GM19238 (cell line): ENCODE measurements around the gene VWA8.
A peak's percentile ranks its signal among the peaks of the same experiment; 100 is the strongest.
"Not testable (repeated sequence)": the region's sequence is repeated elsewhere in the genome, so short reads cannot be mapped to it uniquely, and the experiment has no call there.

Experiments used
- DNase-seq: peaks from one replicate; pipeline ENCODE4 v3.0.0; 2011; ENCODE audit warnings: low spot score; ENCODE audit not compliant: insufficient read length

The VWA8 gene

DNA sequence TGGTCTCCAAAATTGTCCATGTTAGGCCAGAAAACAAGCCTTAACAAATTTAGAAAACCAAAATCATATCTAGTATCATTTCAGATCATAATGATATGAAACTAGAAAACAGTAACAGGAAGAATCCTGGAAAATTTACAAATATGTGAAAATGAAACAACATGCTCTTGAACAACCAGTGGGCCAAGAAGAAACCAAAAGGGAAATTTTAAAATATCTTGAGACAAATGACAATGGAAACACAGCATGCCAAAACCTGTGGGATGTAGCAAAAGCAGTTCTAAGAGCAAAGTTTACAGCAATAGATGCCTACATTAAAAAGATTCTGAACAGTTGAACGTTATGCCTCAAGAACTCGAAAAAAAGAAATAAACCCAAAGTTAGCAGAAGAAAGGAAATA lies 32.6 kb downstream of the VWA8 start:
- no peak for DNase-seq

DNA sequence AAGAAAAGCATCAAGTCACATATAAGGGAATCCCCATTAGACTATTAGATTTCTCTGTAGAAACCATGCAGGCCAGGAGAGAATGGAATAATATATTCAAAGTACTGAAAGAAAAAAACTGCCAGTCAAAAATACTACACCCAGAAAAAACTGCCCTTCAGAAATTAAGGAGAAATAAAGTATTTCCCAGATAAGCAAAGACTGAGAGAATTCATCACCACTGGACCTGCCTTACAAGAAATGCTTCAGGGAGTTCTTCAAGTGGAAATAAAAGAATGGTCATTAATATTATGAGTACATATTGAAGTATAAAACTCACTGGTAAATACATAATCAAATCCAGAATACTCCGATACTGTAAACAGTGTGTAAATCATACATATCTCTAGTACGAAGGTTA lies 35.9 kb downstream of the VWA8 start:
- no peak for DNase-seq

DNA sequence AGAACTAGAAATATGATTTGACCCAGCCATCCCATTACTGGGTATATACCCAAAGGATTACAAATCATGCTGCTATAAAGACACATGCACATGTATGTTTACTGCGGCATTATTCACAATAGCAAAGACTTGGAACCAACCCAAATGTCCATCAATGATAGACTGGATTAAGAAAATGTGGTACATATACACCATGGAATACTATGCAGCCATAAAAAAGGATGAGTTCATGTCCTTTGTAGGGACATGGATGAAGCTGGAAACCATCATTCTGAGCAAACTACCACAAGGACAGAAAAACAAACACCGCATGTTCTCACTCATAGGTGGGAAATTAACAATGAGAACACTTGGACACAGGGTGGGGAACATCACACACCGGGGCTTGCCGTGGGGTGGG lies 38.0 kb downstream of the VWA8 start:
- not testable (repeated sequence) for DNase-seq

DNA sequence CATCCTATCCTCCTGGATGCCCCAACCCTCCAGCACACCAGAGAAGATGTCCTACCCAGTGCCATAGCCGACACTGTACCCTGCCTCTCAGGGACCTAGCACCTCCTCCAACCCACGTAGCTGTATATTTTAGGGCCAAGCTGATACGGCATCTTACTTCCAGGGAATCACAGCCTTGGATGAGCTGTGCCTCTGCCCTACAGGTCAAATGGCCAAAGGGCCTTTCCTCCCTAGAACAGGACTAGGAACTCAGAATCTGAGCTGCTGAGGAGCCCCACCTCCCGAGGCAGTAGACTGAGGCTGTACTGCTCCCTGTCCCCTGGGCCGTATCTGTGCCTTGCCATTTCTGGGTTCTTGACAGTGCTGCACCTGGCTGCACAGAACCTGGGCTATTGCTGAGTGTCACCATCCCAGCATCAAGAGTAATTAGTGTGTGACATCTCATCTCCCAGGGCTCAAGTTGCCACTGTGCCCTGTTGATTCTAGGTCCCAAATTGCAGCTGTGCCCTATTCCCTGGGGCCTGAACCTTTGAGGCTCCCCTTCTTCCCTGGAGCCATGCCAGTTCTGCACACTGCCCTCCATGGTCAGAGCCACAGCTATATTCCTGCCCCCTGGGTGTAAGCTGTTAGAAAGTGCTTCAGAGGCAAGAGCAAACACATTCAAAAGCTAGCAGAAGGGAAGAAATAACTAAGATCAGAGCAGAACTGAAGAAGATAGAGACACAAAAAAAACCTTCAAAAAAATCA lies 41.0 kb downstream of the VWA8 start:
- DNase-seq = no peak

DNA sequence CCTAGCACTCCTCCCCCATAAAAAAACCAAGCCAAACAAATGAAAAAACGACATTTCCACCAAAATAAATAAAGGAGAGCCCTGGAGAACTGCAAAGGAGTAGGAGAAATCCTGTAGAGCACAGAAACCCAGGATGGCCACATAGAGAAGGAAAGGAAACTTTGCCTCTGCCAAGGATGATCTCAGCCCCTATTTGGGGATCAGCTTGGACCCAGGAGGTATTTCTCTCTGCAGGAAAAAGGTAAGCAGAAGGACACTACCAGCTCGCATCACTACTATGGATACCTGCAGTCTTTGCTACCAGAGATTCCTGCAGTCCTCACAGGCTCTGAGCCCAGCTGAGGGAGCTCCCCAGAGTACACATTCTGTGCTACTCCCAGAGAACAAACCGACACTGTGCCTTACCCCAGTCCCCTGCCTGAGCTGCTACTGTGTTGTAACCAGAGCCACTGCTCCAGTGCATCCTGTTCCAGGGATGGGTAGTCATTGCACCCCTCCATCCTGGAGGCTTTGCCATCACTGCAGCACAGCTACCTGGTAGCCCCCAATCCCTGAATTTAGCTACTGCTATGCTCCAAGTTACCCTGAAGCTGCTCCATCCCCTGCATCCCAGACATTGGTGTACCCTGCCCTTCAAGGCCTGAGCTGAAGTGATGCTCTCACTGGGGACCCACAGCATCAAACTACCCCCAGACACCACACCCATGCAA lies 41.7 kb downstream of the VWA8 start:
- no peak for DNase-seq

DNA sequence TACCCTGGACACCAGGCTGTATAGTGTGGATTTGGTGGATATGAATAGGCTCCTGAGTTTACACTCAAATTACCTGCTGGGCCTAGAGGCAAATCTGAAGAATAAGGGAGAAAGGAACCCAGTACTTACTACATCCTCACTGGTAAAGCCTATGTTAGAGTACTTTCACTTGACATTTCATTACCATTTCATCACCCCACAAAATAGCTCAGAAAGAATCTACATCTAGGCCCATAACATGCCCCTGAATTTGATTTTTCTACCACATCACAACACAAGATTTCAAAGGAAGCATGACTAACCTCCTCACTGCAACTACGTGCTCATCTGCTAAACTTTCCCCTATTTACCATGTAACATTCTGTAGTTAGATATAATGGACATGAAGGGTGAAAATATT lies 43.3 kb downstream of the VWA8 start:
- no peak for DNase-seq

DNA sequence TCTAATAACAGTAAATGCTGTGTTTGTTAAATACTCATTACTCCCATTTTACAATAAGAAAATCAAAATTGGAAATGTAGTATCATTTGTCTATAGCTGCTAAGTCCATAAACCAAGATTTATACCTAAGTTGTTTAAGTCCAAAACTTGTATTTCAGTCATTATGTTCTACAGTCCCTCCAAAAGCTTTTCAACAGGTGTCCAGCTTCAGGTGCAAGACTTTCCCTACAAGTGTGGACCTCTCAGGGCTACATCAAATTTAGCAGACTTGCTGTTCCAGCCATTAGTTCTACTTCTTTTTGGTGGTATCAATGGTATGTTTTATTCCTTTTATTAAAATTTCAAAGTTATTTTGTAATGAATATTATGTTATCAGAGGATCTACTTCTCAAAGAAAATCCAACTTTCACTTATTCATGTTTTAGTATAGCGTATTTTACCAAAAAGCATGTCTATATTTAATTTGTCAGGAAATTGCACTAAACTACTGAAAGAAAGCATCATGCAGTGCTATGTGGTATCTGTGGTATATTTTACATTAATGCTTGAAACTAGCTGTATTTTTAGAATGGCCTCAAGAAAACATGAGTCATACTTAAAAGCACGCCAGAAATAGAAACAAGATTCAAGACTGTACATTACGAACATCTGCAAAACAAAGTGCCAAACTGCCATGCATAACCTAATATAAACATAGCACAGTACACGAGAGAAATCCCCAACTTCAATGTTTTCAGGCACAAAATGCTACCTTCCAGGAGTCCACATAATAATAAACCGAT lies 44.5 kb downstream of the VWA8 start:
- DNase-seq = peak; percentile 26

DNA sequence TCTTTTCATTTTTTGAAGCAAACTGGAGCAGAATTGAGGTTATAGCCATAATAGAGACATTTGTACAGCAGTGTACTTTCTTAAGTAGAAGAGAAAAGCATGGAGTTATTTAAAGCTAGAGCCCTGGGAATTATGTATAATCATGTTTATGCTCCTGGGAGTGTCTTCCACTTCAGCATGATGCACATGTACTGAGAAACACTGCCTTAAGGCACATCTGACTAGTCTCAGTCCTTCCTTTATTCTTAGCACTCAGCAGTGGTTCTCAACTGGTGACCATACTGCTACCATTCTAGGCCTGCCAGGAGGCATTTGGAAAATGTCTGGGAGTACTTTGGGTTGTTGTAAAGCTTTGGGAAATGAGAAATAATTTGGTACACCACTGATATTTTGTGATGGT lies 45.8 kb downstream of the VWA8 start:
- DNase-seq = no peak

DNA sequence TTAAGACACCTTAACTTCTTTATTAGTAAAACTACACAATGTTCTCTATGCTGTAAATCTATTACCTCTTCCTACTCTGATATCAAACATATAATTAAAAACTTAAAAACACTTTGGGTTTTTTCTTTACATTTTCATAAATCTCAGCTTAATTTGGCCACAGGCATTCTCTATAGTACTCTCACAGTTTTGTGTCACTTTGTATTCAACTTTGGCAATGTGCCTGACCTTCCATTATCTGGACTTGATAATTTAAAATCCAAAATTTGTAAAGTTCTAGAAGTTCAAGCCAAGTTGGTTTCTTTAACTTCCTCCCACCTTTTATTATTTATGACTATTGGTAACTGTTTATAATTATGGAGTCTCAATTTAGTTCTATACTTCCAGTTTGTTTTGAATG lies 46.4 kb downstream of the VWA8 start:
- no peak for DNase-seq

DNA sequence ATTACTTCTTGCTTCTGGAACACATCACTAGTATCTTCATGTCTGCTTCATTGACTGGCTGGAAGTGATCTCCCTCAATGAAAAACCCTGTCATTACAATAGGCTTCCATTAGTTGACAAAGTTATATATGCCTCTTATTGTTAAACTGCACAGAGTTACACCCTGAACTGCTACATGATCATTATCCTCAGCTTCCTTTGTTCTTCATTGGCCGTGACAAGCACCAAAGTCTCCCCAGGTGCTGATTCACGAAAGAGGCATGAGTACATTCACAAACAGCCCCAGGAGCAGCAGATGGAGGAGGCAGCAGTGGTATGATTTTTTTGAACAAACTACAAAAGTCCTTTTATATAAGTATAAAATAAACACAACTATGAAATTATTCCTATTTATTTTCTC lies 51.4 kb downstream of the VWA8 start:
- DNase-seq = no peak

DNA sequence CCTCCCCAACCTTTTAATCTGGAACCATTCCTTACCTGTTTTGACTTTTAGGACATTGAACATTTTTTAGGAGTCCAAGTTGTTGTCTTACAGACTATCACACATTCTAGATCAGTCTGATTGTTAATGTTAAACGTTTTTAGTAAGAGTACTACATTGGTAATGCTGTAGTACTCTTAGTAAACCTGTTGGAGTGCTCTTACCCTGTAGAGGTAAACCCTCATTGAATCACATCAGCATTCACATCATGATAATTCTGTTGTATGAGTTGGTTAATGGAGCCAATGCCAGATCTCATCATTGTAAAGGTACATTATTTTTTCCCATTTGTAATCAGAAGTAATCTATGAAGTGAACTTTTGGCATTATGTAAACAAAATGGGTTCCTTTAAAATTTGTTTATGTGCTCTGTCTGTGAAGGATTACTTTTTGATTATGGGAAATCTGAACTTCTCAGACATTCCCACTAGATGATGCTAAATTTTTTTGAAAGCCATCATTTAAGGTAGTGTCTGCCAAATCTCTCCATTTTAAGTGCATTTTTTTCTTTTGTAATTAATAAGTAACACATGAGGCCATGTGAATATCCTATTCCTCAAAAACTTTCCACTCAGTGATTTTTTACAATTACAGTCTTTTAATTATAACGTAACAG lies 55.2 kb downstream of the VWA8 start:
- no peak for DNase-seq

DNA sequence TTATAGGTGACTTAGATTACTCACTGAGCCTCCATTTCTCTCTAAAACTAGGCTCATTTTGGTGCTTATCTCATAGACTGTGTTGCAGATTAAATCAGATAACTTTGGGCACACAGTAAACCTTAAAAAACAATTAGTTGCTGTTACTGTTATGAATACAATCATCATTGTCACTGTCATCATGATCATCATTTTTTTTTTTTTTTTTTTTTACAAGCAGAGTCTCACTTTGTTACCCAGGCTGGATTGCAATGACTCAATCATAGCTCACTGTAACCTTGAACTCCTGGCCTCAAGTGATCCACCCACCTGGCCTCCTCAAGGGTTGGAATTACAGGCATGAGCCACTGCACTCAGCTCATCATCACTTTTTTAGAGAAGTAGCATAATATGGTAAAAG lies 60.0 kb downstream of the VWA8 start:
- no peak for DNase-seq

DNA sequence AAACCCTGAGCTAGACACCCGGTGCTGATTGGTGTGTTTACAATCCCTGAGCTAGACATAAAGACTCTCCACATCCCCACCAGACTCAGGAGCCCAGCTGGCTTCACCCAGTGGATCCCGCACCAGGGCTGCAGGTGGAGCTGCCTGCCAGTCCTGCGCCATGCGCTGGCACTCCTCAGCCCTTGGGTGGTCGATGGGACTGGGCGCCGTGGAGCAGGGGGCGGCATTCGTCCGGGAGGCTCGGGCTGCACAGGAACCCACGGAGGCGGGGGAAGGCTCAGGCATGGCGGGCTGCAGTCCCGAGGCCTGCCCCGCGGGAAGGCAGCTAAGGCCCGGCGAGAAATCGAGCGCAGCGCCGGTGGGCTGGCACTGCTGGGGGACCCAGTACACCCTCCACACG lies 62.5 kb downstream of the VWA8 start:
- not testable (repeated sequence) for DNase-seq

DNA sequence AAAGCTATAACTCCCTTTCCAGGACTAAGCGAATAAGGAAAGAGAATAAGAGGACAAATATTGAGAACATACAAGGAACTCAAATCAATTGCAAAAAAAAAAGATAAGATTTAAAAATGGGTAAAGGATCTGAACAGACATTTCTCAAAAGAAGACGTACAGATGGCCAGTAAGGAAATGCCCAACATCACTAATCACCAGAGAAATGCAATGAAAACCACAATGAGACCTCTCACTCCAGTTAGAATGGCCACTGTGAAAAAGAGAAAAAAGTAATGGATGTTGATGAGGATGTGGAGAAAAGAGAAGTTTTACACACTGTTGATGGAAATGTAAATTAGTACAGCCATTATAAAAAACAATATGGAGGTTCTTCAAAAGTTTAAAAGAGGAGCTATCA lies 63.8 kb downstream of the VWA8 start:
- no peak for DNase-seq

DNA sequence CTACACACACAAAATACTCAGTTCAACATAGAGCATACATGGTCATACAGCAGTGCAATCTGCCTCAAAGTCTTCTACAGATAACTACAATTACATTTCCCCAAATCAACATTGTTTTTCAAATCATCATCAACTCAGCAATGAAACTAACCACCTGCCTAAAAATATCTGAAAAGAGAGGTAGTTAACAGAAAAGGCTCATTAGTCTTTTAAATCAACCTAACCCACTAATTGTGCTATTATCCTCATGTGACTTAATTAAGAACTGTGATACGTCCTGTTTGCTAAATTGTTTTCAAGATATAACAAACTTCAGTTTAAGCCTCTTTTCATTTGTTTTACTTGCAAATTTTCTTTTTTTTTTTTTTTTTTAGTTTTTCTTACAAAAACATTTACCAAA lies 65.4 kb downstream of the VWA8 start:
- DNase-seq = no peak

DNA sequence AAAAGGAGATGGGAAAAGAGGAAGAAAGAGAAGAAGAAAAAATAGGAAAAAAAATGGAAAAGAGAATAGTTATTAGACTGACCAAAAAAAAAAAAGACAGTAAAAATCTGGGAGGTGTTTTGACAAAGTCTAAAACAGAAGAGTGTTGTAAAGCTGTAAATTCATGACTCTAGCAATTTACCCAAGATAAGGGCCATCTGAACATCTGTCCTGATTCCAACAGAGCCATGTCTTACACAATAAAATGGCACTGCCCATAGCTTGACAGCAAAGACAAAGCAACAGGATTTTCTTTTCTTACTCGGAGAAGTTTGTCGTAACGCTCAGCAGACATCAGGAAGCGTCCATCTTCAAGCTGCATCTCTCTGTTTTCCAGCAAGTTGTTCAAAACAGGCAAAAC lies 69.8 kb downstream of the VWA8 start:
- no peak for DNase-seq

DNA sequence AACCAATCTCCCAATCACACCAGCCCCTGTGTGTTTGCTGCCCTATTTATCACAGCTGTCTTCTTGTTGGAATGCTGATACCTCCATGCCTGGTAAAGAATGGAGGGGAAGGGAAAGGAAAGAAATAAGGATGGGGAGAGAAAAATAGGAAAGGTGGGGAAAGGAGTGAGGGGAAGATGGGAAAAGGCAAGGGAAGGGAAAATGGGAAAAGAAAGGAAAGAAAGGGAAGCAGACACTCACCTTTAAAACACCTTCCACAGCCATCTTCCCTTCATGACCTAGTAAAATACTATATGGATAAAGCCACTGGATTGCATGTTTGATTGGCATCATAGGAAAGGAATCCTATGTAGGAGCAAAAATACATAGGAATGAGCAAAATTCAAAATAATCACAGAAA lies 77.8 kb downstream of the VWA8 start:
- no peak for DNase-seq

DNA sequence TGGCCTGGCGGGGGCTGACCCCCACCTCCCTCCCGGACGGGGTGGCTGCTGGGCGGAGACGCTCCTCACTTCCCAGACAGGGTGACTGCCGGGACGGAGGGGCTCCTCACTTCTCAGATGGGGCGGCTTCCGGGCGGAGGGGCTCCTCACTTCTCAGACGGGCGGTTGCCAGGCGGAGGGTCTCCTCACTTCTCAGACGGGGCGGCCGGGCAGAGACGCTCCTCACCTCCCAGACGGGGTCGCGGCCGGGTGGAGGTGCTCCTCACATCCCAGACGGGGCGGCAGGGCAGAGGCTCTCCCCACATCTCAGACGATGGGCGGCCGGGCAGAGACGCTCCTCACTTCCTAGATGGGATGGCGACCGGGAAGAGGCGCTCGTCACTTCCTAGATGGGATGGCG lies 79.0 kb downstream of the VWA8 start:
- not testable (repeated sequence) for DNase-seq

DNA sequence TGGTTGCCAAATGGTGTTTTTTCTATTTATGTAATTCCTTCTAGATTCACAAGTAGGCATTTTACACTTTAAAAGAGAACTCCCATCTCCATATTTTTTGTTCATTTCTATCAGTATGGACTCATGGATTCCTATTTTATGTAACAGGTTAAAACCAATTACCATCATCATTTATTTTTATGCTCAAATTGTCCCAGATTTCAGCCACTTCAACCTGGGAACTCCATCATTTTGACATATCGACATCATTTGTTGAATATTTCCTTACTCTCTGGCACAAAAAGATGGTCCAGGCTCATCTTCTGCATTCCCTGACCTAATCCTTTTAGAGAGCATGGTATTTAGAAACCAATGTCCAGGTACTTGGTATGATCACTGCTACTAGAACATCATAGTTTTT lies 79.9 kb downstream of the VWA8 start:
- DNase-seq = no peak

DNA sequence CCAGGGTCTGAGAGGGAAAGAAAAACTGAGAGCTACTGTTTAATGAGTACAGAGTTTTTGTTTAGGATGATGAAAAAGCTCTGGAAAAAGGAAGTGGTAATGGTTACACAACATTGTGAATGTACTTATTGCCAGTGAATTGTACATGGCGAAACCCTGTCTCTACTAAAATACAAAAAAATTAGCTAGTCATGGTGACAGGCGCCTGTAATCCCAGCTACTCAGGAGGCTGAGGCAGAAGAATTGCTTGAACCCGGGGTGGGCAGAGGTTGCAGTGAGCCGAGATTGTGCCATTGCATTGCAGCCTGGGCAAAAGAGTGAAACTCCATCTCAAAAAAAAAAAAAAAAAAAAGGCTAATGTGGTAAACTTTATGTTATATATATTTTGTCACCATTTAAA lies 96.3 kb downstream of the VWA8 start:
- DNase-seq = no peak

DNA sequence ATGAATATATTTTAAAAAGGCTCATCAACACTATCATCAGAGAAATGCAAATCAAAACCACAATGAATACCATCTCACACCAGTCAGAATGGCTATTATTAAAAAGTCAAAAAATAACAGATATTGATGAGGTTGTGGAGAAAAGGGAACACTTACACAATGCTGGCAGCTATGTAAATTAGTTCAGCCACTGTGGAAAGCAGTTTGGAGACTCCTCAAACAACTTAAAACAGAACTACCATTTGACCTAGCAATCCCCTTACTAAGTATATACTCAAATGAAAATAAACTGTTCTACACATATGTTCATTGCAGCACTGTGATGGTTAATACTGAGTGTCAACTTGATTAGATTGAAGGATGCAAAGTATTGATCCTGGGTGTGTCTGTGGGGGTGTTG lies 98.2 kb downstream of the VWA8 start:
- DNase-seq = not testable (repeated sequence)

DNA sequence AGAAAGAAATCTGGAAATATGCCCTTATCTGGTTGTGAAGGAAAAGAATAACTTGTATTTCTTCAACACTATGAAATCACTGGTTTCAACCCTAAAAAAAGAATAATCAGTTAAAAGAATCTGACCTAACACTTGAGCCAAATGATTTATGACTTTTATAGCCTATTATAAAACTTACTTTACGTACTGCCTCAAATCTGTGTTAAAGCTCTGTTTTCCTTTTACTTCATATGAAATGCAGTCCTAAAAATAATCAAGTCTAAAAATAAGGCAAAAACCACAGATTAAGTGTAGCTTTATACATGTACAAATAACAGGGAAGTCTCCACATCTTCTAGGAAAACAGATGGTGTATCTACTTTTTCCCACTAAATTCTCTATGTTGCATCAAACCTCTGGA lies 101.3 kb downstream of the VWA8 start:
- no peak for DNase-seq
